NB4 (cell line): ENCODE results near the gene CDH2.

Experiments
- MAX ChIP-seq: IDR thresholded peaks from 2 replicates; pipeline ENCODE4 v1.6.1; 2011; ENCODE audit warnings: low read depth, low read length
- POLR2A ChIP-seq: IDR thresholded peaks from 2 replicates; pipeline ENCODE4 v1.6.1; 2011; ENCODE audit warnings: mild to moderate bottlenecking; ENCODE audit not compliant: insufficient read length; ENCODE audit errors: extremely low read depth

- TF ChIP-seq POLR2A, result no peak
- no peak for TF ChIP-seq MAX
Observed at GRCh38 chr18:28181616-28182015, 4.7 kb upstream of the CDH2 start.
